Breast epithelium (tissue), 4 donors: Measurements from ENCODE around the gene GDPD4. TPM values are rescaled to one million over a fixed set of nuclear protein-coding genes. Genes with fewer than 3 reads are reported as not detected.

Source experiments
- DNase-seq, 2 donors: peaks; one replicate each; pipeline ENCODE4 v3.0.0-alpha.2; 2019; ENCODE audit warnings: low spot score in 2 of 2
- H3K27ac ChIP-seq, 2 donors: fragments of 200-600 bp; sonication (generic) in 1 of 2; one replicate each; pipeline ENCODE4 v1.5.1; 2016 to 2019; ENCODE audit warnings: mild to moderate bottlenecking in 1 of 2
- H3K27me3 ChIP-seq, 2 donors: fragments of 200-600 bp; sonication (generic) in 1 of 2; one replicate each; pipeline versions ENCODE4 v1.5.1 to v1.6.0; 2017 to 2019; ENCODE audit warnings: control low read depth in 1 of 2, mild to moderate bottlenecking in 1 of 2
- H3K36me3 ChIP-seq: fragments of 200-600 bp; one replicate; pipeline ENCODE4 v1.5.1; 2019
- H3K4me1 ChIP-seq, 2 donors: fragments of 200-600 bp; sonication (generic); one replicate each; pipeline ENCODE4 v1.5.1; 2016 to 2019; ENCODE audit warnings: control low read depth in 1 of 2
- H3K4me3 ChIP-seq, 3 donors: fragments of 200-600 bp; sonication (generic); 1 replicate in 2 of 3; 2 replicates in 1 of 3; pipeline ENCODE4 v1.5.1; 2016 to 2019; ENCODE audit warnings: mild to moderate bottlenecking in 3 of 3, moderate library complexity in 2 of 3
- H3K9me3 ChIP-seq, 2 donors: fragments of 200-600 bp; sonication (generic) in 1 of 2; one replicate each; pipeline ENCODE4 v1.5.1; 2016 to 2019; ENCODE audit warnings: control low read depth in 1 of 2
- POLR2A ChIP-seq: fragments of 450-650 bp; IDR thresholded peaks from one replicate; pipeline ENCODE4 v1.6.1; 2016; ENCODE audit warnings: antibody characterized with exemption, mild to moderate bottlenecking, moderate library complexity
- POLR2AphosphoS5 ChIP-seq, 3 donors: sonication (generic); formaldehyde crosslinking; IDR thresholded peaks; one replicate each; pipeline ENCODE4 v1.6.1; 2017; ENCODE audit warnings: antibody characterized with exemption in 3 of 3
- intact Hi-C: fragments of 100-400 bp; cut with DNase I; formaldehyde crosslinking; loops from one replicate; pipeline ENCODE4 v1.15.1; 2023; ENCODE audit warnings: low total_unique reads
- total RNA-seq, 3 donors: library from RNA; depleted of rRNA; stranded (reverse); fragments of >200 nt; gene quantifications; one replicate each; pipeline ENCODE4 v1.1.0, GENCODE V29; 2016
- TF ChIP-seq, protein P1 (sequence below), 3 donors: fragments of 450-650 bp; IDR thresholded peaks; one replicate each; pipeline ENCODE4 v1.5.1; 2016 to 2017; ENCODE audit warnings: antibody characterized with exemption in 3 of 3, mild to moderate bottlenecking in 3 of 3, moderate library complexity in 3 of 3

GDPD4 gene
- total RNA-seq, 3 donors from 2014 or later: not detected

DNA sequence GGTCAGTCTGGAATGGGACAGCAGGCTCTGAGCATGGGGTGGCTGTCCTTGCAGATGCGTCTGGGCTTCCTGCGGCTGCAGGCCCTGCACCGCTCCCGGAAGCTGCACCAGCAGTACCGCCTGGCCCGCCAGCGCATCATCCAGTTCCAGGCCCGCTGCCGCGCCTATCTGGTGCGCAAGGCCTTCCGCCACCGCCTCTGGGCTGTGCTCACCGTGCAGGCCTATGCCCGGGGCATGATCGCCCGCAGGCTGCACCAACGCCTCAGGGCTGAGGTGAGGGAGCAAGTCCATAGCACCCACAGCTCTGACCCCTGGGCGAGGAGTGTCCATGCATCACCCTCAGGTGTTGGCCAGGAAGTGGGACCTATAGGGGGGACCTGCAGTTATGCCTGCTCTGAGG is 121.8 kb downstream of the GDPD4 start:
- TF ChIP-seq POLR2AphosphoS5 (IDR thresholded peaks at IDR 0.05): no peak
- TF ChIP-seq, protein P1, sequence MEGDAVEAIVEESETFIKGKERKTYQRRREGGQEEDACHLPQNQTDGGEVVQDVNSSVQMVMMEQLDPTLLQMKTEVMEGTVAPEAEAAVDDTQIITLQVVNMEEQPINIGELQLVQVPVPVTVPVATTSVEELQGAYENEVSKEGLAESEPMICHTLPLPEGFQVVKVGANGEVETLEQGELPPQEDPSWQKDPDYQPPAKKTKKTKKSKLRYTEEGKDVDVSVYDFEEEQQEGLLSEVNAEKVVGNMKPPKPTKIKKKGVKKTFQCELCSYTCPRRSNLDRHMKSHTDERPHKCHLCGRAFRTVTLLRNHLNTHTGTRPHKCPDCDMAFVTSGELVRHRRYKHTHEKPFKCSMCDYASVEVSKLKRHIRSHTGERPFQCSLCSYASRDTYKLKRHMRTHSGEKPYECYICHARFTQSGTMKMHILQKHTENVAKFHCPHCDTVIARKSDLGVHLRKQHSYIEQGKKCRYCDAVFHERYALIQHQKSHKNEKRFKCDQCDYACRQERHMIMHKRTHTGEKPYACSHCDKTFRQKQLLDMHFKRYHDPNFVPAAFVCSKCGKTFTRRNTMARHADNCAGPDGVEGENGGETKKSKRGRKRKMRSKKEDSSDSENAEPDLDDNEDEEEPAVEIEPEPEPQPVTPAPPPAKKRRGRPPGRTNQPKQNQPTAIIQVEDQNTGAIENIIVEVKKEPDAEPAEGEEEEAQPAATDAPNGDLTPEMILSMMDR (IDR thresholded peaks at IDR 0.05): no peak
- no peak for TF ChIP-seq POLR2A

DNA sequence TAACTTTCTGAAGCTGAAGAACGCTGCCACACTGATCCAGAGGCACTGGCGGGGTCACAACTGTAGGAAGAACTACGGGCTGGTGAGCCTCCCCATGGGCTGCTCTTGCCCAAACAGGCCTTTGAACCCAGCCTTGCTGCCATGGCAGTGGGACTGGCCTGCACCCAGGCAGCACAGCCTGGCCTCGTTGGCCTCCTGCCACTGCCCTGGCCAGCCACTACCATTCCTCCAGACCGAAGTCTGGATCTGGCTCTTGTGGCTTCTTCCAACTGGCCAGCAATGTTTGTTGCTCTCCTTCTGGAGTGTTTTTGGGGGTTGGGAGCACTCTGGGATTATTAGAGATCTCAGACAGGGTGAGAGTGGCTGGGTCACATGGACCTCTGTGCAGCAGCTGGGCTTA is 122.4 kb downstream of the GDPD4 start:
- H3K27me3 ChIP-seq: no peaks in the 10 kb centered on the region
- no peaks in the 10 kb centered on the region for H3K36me3 ChIP-seq
- no peak for DNase-seq
- H3K4me1 ChIP-seq: no peaks in the 10 kb centered on the region
- H3K9me3 ChIP-seq: no peaks in the 10 kb centered on the region
- intact Hi-C loops: no loop called here
- no peak overlapping the region for H3K27ac ChIP-seq
- TF ChIP-seq POLR2AphosphoS5 (IDR thresholded peaks at IDR 0.05): no peak
- no peak for TF ChIP-seq POLR2A
- TF ChIP-seq, protein P1 (IDR thresholded peaks at IDR 0.05): no peak
- H3K4me3 ChIP-seq: no peak overlapping the region

More for the DNA sequence above, 121.8 kb downstream of the GDPD4 start:
- H3K4me3 ChIP-seq: no peak overlapping the region
- H3K9me3 ChIP-seq: no peaks in the 10 kb centered on the region
- no peak for DNase-seq
- intact Hi-C loops: no loop called here
- no peaks in the 10 kb centered on the region for H3K27me3 ChIP-seq
- no peaks in the 10 kb centered on the region for H3K4me1 ChIP-seq
- no peak overlapping the region for H3K27ac ChIP-seq
- no peaks in the 10 kb centered on the region for H3K36me3 ChIP-seq

DNA sequence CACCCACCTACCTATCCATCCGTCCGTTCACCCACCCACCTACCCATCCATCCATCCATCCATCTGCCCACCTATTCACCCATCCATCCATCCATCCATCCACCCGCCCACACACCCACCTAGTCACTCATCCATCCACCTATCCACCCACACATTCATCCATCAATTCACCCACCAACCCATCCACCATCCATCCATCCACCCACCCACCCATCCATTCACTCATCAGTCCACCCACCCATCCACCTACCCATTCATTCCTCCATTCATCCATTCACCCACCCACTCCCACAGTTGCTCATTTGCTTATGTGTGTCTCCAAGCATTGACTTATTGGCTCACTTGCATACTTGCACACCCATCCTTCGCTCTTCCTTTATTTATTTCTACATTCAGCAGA is 123.3 kb downstream of the GDPD4 start:
- no peak overlapping the region for H3K27ac ChIP-seq
- no peak for TF ChIP-seq POLR2A
- no peak for DNase-seq
- H3K4me3 ChIP-seq: no peak overlapping the region
- H3K9me3 ChIP-seq: no peaks in the 10 kb centered on the region
- no peaks in the 10 kb centered on the region for H3K4me1 ChIP-seq
- H3K36me3 ChIP-seq: no peaks in the 10 kb centered on the region
- intact Hi-C loops: no loop called here
- H3K27me3 ChIP-seq: no peaks in the 10 kb centered on the region

DNA sequence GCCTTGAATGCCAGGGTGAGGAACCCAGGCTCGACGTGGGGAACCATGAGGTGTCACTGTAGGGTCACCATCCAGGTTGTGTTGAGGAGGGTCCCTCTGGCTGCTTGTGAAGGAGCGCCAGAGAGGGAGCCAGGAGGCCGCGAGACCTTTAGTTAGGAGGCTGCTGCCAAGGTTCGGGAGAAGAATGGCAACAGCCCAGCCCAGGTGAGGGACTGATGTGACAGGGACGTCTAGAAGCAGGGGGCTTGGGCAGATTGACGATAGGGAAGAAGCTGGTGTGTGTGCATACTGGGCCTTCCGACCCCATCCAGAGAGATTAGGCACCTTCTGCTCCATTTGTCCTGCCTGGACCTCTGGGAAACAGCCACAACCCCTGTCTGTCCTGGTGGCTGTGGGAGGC is 124.5 kb downstream of the GDPD4 start:
- Histone ChIP-seq H3K9me3 (no peaks in the 10 kb centered on the region), H3K36me3 (no peaks in the 10 kb centered on the region), H3K27ac (no peak overlapping the region), H3K27me3 (no peaks in the 10 kb centered on the region), H3K4me1 (no peaks in the 10 kb centered on the region), H3K4me3 (no peak overlapping the region)
- no peak for DNase-seq
- intact Hi-C loops: no loop called here
- TF ChIP-seq POLR2AphosphoS5 (IDR thresholded peaks at IDR 0.05) (no peak), POLR2A (no peak)
- TF ChIP-seq, protein P1 (IDR thresholded peaks at IDR 0.05): no peak

DNA sequence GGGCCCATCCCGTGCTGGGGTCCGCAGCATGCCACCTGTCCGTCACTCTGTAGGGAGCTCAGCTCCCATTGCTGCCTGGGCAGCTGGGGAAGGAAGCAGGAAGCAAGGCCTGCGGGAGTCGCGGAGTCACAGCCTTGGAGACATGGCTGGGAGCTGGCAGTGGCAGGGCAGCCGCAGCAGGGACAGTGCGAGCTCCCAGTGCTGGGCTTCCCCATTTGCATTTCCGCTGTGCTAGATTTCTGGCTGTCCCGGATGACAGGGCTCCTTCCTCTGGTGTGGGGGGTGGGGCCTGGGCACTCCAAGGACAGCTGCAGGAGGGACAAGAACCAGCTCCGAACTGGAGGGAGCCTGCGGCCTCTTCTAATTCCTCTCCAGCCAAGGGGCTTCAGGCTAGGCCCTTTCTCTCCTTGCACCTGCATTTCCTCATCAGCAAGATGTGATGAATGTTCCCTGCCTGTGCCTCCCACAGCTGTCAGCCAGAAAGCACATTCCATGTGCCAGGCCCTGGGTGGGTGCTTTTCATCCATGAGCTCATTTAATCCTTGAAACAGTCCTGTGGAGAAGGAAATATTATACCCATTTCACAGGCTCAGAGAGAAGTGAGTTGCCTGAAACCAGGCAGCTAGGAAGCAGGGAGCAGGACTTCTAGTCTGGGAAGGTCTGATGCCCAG is 125.5 kb downstream of the GDPD4 start:
- Histone ChIP-seq H3K4me3 (peak overlapping the region in 2 of 3 donors; percentile 5 to 27), H3K4me1 (no peaks in the 10 kb centered on the region), H3K9me3 (no peaks in the 10 kb centered on the region), H3K27me3 (no peaks in the 10 kb centered on the region), H3K27ac (no peak overlapping the region), H3K36me3 (no peaks in the 10 kb centered on the region)
- intact Hi-C loops: no loop called here
- TF ChIP-seq POLR2A (no peak), POLR2AphosphoS5 (IDR thresholded peaks at IDR 0.05) (no peak)
- TF ChIP-seq, protein P1 (IDR thresholded peaks at IDR 0.05): no peak
- no peak for DNase-seq
